ENCODE data around the gene TBX10.
"Not testable (repeated sequence)": the region's sequence is repeated elsewhere in the genome, so short reads cannot be mapped to it uniquely, and the experiment has no call there.

The TBX10 gene

GRCh38 chr11:67663532-67664212 lies 24.1 kb upstream of the TBX10 start:
- no peak for DNase-seq

- DNase-seq = no peak
Observed at GRCh38 chr11:67662835-67663531, 23.4 kb upstream of the TBX10 start.

GRCh38 chr11:67662142-67662834 lies 22.7 kb upstream of the TBX10 start:
- no peak for DNase-seq

- DNase-seq = not testable (repeated sequence)
Observed at GRCh38 chr11:67660752-67661151, 21.2 kb upstream of the TBX10 start.

- not testable (repeated sequence) for DNase-seq
Observed at GRCh38 chr11:67659651-67660165, 20.1 kb upstream of the TBX10 start.

GRCh38 chr11:67657300-67657699 lies 17.7 kb upstream of the TBX10 start:
- no peak for DNase-seq

GRCh38 chr11:67656278-67656922 lies 16.8 kb upstream of the TBX10 start:
- no peak for DNase-seq

- no peak for DNase-seq
Observed at GRCh38 chr11:67654225-67654624, 14.7 kb upstream of the TBX10 start.

GRCh38 chr11:67652965-67653845 lies 13.6 kb upstream of the TBX10 start:
- DNase-seq = no peak

GRCh38 chr11:67651976-67652781 lies 12.6 kb upstream of the TBX10 start:
- no peak for DNase-seq

GRCh38 chr11:67649634-67650510 lies 10.3 kb upstream of the TBX10 start:
- no peak for DNase-seq

- DNase-seq = no peak
Observed at GRCh38 chr11:67648796-67649613, 9.4 kb upstream of the TBX10 start.

GRCh38 chr11:67648140-67648795 lies 8.7 kb upstream of the TBX10 start:
- peak; percentile 44 for DNase-seq

GRCh38 chr11:67647471-67647870 lies 7.9 kb upstream of the TBX10 start:
- no peak for DNase-seq

GRCh38 chr11:67646535-67647336 lies 7.2 kb upstream of the TBX10 start:
- no peak for DNase-seq

- no peak for DNase-seq
Observed at GRCh38 chr11:67645521-67646461, 6.2 kb upstream of the TBX10 start.

All from stimulated activated naive CD4-positive, alpha-beta T cell treated with Interleukin-2 at 50 U/mL for 16 hours (primary cell).